ENCODE data around the gene TWF2. TPM values are rescaled to one million over a fixed set of nuclear protein-coding genes. Genes with fewer than 3 reads are reported as not detected.

The TWF2 gene
- total RNA-seq, 1 donor from 2014 or later, result 26.6 TPM

GRCh38 chr3:52248165-52248541 is 9.2 kb upstream of the TWF2 start:
- Mint-ChIP-seq H3K27ac (peak overlapping the region; percentile 64), H3K9me3 (no peaks in the 10 kb centered on the region), H3K36me3 (peaks cover 6% of the 10 kb centered on the region), H3K27me3 (ENCODE audit: low read depth) (no peaks in the 10 kb centered on the region), H3K4me3 (no peak overlapping the region), H3K4me1 (peaks cover 8% of the 10 kb centered on the region)
- no peak for TF ChIP-seq CTCF (IDR thresholded peaks at IDR 0.05; ENCODE audit: unreplicated experiment)
- no peak for DNase-seq (ENCODE audit: low spot score in 2 of 2, unreplicated experiment in 2 of 2)

- peaks cover 8% of the 10 kb centered on the region for H3K4me1 Mint-ChIP-seq
- peaks cover 3% of the 10 kb centered on the region for H3K36me3 Mint-ChIP-seq
- DNase-seq (ENCODE audit: low spot score in 2 of 2, unreplicated experiment in 2 of 2), result no peak
- H3K9me3 Mint-ChIP-seq, result no peaks in the 10 kb centered on the region
- TF ChIP-seq CTCF (IDR thresholded peaks at IDR 0.05; ENCODE audit: unreplicated experiment), result no peak
- H3K27me3 Mint-ChIP-seq (ENCODE audit: low read depth), result no peaks in the 10 kb centered on the region
- H3K27ac Mint-ChIP-seq, result peak overlapping the region; percentile 64
- no peak overlapping the region for H3K4me3 Mint-ChIP-seq
Observed at GRCh38 chr3:52247409-52248164, 8.6 kb upstream of the TWF2 start.

GRCh38 chr3:52246728-52247408 is 7.9 kb upstream of the TWF2 start:
- Mint-ChIP-seq H3K27me3 (ENCODE audit: low read depth) (no peaks in the 10 kb centered on the region), H3K4me3 (peak overlapping the region; percentile 59), H3K36me3 (peaks cover 3% of the 10 kb centered on the region), H3K9me3 (no peaks in the 10 kb centered on the region), H3K27ac (peak overlapping the region; percentile 25), H3K4me1 (peaks cover 8% of the 10 kb centered on the region)
- DNase-seq (ENCODE audit: low spot score in 2 of 2, unreplicated experiment in 2 of 2), result no peak
- no peak for TF ChIP-seq CTCF (IDR thresholded peaks at IDR 0.05; ENCODE audit: unreplicated experiment)

GRCh38 chr3:52246264-52246620 is 7.3 kb upstream of the TWF2 start:
- Mint-ChIP-seq H3K36me3 (peaks cover 3% of the 10 kb centered on the region), H3K27me3 (ENCODE audit: low read depth) (no peaks in the 10 kb centered on the region), H3K9me3 (no peaks in the 10 kb centered on the region), H3K4me3 (peak overlapping the region; percentile 59), H3K4me1 (peaks cover 8% of the 10 kb centered on the region), H3K27ac (peak overlapping the region; percentile 39)
- TF ChIP-seq CTCF (IDR thresholded peaks at IDR 0.05; ENCODE audit: unreplicated experiment), result no peak
- no peak for DNase-seq (ENCODE audit: low spot score in 2 of 2, unreplicated experiment in 2 of 2)

- no peak for TF ChIP-seq CTCF (IDR thresholded peaks at IDR 0.05; ENCODE audit: unreplicated experiment)
- Mint-ChIP-seq H3K4me1 (peaks cover 8% of the 10 kb centered on the region), H3K27me3 (ENCODE audit: low read depth) (no peaks in the 10 kb centered on the region), H3K36me3 (peaks cover 3% of the 10 kb centered on the region), H3K27ac (peak within 1 kb of the TSS; percentile 39), H3K9me3 (no peaks in the 10 kb centered on the region), H3K4me3 (peak within 1 kb of the TSS; percentile 59)
- peak in 1 of 2 experiments; percentile 75 for DNase-seq (ENCODE audit: low spot score in 2 of 2, unreplicated experiment in 2 of 2)
Observed at GRCh38 chr3:52245322-52246263, 6.6 kb upstream of the TWF2 start, which contains the start of gene PPM1M. Gene PPM1M, plus strand, starts transcription at chr3:52245759. Its CDS starts 66 bp downstream, at chr3:52245825.
